ENCODE measurements around the gene TARBP2. TPM values are rescaled to one million over a fixed set of nuclear protein-coding genes. Genes with fewer than 3 reads are reported as not detected.
"Not testable (repeated sequence)": the region's sequence is repeated elsewhere in the genome, so short reads cannot be mapped to it uniquely, and the experiment has no call there.

Gene TARBP2
- total RNA-seq, 1 experiment from 2014 or later: 58.1 TPM

DNA sequence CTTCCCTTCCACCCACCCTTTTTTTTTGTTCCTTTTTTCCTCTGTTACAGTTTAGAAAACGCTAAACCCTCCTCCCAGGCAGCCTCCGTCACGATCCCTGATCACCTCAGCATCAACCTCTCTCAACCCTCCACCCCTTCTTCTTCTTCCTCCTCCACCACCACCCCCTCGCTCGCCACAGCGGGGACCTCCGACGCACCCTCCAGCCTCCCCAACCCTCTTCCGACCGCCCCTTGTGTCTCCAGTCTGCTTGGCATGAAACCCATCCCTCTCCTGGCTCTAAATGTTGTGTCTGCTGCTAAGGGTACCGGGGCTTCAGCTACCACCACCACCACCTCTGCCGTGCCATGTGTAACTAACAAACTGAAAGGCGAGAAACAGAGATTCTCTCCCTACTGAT lies 26.3 kb upstream of the TARBP2 start:
- DNase-seq (ENCODE audit: low read depth): no peak

DNA sequence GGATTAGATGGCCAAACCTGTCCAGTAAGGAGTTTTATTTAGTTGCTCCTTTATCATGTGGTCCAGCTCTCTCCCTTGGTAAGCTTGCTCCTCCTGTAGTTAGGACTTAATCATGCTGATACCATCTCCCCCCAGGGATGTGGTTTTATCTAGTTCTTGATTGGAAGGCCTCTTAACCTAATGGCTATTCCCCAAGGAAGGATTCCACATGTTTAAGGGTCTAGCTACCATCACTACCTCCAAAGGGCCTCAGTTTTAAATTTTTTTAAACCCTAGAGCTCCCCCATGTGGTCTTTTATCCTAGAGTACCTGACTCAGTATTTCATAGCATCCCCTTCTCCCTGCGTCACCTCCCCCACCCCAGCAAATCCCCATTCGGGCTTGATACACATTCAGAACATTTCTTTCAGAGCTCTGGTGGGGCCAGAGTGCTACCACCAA lies 24.3 kb upstream of the TARBP2 start:
- no peak for DNase-seq (ENCODE audit: low read depth)

DNA sequence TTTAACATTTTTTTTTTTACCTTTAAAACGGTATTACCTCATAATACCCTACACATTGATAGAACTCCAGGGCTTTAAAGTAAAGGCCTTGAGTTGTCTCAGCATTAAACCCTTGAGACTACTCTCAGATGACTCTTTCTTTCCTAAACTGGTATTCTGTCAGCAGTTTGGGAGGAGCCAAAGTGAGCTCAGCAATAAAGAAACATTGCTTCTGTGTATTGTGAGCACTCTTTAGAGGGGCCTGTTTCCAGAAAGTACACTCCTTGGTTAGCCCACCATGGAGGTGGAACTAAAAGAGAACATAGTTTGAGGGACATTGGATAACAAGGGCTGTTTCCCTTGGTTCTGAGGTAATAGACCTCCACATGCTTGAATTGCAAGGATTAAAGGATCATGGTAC lies 22.2 kb upstream of the TARBP2 start:
- no peak for DNase-seq (ENCODE audit: low read depth)

DNA sequence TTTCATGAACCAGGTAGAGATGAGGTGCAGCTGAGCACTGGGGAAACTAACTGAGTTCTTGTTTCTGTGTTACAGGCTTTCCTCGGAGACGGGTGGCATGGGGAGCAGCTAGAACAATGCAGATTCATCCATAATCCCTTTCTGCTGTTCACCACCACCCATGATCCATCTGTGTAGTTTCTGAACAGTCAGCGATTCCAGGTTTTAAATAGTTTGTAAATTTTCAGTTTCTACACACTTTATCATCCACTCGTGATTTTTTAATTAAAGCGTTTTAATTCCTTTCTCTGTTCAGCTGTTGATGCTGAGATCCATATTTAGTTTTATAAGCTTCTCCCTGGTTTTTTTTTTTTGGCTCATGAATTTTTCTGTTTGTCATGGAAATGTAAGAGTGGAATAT lies 21.8 kb upstream of the TARBP2 start:
- no peak for DNase-seq (ENCODE audit: low read depth)

DNA sequence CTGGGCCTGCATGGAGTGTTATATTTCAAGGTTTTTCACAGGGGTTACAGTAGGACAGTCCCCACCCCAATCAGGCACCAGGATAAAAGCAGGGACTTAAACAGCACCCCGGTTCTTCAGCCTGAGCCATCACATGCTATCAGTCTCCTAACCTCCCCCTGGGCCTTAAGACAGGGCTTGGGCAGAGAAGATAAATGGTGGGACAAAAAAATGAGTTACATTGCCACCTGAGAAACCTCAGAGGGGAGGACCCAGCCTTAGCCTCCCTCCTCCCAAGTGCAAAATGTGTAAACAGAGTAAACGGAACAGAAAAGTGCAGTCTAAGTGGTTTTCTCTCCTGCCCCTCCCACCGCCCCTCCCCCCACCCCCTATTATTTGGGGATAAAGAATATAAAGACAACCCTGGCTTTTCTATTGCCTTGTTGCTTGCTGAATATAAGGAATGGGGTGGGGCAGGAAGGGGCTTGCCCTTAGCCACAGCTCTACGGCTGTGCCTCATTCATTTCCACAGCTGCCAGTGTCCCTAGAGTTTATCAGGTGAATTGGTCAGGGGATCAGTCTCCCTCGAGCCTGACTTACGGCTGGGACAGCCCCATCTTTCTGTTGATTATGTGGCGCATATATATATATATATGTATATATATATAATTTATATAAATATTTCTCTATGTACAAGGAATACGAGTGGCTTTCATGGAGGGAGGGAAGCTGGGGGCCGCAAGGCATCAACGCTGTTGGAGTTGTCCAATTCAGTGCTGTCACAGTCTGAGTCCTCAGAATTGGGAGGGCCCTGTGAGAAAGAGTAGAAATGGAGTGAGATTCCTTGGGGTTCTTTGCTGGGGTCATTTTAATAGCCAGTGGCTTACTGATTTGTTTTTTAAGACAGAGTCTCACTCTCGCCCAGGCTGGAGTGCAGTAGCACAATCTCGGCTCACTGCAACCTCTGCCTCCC lies 20.3 kb upstream of the TARBP2 start:
- no peak for DNase-seq (ENCODE audit: low read depth)

DNA sequence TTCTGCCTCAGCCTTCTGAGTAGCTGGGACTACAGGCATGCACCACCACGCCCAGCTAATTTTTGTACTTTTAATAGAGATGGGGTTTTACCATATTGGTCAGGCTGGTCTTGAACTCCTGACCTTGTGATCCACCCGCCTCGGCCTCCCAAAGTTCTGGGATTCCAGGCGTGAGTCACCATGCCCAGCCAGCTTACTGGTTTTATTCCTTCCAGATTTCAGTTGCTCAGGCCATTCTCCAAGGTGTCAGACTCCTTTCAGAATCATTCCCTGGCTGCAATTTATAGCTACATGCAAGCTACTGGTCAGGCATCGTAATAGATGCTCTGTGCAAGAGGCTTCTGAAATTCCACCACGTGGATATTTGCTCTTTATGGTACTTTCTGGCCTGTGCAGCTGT lies 19.6 kb upstream of the TARBP2 start:
- not testable (repeated sequence) for DNase-seq (ENCODE audit: low read depth)

DNA sequence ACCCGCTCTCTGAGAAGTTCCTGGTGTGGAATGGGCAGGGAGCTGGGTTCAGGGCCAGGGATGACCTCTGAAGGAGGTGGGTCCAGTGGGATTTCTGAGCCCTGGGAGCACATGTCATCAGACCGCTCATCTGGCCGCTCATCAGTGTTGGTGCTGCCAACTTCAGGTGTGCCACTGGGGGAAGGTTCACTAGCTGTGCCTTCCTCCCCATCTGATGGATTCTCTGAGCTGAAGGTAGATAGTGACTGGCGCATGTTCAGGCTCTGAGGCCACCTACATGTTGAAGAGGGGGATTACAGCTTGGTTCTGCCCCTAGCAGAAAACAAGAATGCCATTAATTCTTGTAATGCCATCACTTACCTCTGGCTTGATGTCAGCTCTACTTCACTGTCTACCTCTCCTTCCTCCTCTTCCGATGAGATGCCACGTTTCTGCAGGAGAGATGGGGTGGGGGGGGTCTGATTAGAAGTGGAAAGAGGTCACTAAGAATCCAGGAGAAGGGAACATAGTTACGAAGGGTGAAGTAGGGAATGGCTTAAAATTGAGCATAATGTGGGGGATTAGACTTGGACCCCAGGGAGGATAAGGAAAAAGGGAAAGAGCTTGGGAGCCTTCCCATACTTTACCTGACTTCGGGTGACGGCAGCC lies 19.0 kb upstream of the TARBP2 start:
- DNase-seq (ENCODE audit: low read depth): peak; percentile 36

DNA sequence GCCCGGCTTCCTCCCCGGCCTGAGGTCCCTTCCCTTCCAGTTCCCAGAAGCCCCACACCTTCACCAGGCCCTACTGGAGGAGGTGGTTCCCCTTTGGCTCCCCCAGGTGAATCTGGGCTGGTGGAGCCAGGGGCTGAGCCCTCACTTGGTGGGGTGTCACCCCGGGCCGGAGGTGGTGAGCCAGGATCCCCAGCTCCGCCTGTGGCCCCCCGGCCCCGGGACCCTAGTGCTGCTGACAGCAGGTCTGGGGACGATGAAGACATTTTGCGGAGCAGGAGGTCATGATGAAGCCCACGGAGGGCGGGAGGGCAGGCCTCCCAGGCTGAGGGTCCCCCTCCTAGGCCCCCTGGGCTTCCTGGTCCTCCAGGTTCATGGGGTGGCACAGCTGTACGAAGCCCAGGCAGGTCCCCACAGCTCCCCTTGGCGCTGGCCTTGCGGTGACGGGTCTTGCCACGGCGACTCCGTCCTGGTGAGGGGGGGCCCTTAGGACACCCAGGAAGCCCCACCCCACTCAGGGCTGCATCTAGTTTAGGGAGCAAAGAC lies 18.4 kb upstream of the TARBP2 start:
- no peak for DNase-seq (ENCODE audit: low read depth)

DNA sequence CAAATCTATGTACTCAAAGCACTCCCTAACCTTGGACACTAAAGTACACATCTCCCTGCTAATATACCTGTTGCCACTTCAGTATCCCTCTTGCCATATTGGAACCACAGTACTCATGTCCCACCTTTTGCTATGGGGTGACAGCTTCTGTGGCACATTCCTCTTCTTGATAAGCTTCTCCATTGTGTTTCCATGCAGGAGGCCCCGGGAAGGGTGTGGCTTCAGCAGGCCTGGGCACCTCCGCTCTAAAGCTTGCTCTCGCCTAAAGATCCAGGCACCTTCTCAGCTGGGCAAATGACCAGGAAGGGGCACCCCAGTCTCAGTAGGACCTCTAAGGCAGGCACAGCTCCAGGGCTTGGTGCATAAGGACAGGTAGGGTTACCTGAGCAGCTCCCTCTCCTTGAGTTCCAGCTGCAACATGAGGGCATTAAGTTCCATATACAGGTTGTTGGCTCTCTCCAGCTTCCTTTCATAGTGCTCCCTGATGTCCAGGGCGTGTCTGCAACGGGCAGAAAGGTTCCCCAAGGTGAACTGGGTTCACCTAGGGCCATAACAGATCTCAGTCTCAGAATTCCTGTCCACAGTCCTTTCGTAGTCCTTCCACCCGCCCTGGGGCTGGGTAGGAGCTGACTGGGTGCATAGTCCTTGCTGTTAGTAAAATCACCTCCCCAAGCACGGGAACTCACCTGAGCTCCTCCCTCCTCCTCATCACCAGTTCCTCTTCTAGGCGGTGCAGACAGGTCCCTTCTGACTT lies 17.7 kb upstream of the TARBP2 start:
- no peak for DNase-seq (ENCODE audit: low read depth)

DNA sequence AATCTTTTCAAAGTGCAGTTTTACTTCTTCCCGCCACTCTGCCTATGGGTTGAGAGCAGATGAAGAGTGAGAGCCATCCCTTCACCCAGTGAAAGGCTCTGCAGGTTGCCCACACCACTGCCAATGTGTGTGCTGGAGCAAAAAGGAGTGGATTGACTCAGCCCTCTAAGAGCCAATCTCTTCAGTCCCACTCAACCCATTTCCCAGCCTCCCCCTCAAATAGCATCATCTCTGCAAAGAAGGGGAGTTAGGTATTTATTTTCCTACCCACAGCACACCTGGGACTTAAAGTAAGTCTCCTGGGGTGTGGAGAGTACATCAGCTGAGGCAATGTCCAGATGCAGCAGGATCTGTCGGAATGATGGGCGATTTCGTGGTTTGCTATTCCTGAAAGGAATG lies 17.1 kb upstream of the TARBP2 start:
- DNase-seq (ENCODE audit: low read depth): no peak

DNA sequence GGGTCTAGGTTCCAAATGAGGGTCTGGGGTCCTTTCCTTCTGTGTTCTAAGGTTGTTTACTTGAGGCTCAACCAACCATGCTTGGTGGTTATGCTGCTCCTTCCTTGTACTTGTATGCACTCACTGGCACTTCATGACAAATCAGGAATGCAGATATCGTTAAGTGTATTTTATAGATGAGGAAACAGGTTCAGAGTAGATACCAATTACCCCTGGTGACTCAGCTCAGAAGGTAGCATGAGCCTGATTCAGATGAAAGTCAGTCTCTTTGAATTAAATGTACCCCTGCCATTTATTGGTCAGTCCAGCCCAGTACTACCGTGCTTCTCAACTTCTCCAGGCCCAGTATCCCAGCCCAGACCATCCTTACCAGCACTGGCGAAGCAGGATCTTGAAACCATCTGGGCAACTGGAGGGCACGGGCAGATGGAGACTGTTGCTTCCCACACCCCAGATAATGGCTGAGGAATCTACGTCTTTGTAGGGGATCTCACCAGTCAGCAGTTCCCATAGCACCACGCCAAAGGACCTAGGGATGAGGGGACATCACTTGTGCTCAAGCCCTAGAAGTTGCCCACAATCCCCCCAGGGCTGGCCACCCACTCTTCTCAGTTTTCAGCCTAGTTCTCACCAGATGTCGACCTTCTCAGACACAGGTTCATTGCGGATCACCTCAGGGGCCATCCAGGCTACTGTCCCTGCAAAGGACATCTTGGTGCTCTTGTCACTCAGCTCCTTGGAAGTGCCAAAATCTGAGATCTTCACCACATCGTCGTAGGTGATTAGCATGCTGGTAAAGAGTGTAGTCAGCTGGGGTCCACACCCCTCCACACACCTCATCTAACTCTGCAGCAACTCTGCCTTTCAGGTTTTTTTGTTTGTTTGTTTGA lies 16.2 kb upstream of the TARBP2 start:
- DNase-seq (ENCODE audit: low read depth): no peak

DNA sequence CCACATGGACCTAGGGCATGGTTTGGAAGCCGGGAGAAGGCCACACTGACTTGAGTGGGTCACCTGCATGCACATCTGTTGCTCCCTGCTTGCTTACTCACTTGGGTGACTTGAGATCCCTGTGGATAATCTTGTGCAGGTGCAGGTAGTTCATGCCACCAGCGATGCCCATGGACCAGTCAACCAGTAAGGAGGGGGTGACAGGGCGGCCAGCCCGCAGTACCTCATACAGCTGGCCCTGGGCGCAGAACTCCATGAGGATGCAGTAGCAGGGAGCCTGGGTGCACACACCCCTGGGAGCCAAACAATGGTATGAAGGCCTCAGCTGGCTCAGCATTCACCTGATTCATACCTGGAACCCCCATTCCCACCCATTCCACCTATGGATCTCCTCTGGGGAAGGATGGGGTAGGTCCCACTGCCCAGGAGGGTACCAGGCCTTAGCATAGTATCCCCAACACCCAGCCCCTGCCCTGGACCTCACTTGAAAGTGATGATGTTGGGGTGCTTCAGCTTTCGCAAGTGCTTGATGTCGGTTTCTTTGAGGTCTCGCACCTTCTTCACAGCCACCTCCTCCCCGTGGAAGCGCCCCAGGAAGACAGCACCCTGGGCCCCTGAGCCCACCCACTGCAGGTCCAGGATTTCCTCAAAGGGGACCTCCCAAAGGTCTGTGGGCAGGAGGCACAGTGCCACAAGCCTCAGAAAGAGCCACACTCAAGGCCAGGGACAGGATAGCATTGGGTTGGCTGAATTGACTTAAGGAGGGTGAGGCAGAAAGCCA lies 14.9 kb upstream of the TARBP2 start:
- no peak for DNase-seq (ENCODE audit: low read depth)

DNA sequence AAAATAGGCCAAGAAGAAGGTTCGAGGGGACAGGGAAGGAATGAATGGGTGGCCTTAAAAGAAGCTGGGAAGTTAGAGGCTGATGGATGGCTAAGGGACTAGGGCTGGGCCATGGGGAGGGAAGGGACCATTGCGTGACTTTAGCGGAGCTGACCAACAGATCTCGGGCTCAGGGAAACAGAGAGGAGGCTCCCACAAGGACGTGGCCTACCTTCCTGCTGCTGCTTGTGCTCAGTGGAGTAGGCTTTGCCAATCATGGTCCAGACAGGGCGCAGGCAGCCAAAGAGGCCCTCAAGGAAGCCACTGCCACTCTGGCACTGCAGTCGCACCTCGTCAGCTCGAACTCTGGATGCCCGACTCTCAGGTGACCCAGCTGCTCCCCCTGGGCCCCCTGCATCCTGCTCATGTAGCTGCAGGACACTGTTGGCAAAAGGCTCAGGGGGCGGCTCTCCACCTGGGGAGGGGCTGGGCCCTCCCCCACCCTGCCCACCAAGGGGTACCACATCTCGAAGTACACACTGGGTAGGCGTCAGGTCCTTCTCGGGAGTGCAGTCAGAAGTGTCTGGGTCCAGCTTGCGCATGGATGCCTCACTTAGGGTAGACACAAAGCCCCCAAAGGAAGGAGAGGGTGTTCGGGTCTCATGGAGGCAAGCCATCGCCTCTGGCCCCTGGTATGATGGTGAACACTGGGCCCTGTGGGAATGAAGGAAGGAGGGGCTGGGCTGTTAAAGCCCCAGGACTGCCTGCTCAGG lies 14.2 kb upstream of the TARBP2 start:
- no peak for DNase-seq (ENCODE audit: low read depth)

DNA sequence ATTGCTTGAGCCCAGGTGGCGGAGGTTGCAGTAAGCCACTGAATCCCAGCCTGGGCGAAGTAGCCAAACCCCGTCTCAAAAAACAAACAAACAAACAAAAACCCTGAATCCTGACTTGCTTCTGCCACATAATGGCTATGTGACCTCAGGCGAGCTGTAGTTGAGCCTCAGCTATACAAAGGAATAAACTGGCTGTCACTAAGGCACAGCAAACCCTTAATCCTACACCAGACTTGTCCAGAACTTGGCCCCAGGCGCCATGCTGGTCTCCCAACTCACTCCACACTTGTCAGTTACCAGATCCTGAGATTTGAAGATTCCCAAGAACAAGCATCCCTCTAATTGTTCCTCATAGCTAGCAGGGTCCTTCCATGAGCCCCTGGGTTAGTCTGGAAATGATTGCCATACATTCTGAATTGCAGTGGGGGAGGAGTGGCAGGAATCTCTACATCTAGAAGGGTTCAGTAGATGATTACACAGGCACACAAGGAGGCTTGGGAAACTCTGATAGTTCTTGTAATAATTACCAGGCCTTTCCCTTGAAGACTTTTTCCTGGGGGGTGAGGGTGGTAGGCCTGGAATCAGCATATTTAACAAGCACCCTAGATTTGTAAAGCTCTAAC lies 11.7 kb upstream of the TARBP2 start:
- no peak for DNase-seq (ENCODE audit: low read depth)

DNA sequence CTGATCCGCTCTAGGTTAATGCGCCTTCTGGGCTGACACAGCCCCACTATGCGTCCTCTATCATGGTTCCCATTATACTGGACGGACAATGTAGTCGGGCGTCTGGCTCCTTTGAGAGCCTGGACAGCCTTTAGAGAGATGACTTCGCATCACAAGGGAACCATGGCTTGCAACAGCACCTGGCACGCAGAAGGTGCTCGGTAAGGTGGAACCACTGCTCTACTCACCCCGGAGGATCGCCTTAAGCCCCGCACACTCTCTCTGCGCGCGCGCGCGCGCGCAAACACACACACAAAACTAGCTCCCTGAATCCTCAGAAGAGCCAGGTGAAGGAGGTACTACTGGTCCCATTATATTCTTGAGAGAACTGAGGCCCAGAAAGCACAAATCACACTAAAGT lies 8.9 kb upstream of the TARBP2 start:
- no peak for DNase-seq (ENCODE audit: low read depth)

DNA sequence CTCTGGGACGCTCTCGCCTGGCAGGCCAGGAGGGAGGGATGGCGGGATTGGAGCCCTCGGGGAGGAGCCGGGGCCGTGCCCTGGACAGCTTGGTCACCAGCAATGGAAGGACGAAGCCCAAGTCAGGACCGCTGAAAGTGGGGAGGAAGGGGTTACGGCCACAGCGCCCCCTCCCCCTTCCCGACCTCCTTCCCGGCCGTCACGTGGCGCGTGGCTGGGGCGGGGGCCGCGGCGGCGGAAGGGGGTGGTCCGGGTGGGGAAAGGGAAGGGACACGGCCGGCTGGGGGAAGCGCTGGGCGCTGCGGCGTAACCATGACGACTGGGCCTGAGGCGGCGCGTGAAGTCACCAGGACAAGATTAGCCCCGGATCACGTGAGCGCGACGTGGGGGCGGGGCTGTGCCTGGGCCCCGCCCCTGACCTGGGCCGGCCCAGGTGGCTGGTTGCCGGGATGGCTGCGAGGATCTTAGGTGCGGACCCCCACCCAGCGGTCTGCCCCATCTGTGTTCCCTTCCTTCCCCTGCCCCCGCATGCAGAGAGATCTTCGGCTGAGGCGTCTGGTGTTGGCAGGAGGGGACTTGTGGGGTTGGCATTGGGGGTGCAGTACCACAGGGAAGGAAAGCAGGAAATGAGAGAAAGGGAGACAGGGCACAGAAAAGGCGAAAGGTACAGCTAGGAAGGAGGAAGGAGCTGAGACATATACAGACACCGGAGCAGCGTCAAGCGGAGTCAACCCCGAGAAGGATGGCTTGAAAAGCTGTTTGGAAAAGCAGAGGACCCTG lies 8.1 kb upstream of the TARBP2 start:
- peak; percentile 94 for DNase-seq (ENCODE audit: low read depth)

DNA sequence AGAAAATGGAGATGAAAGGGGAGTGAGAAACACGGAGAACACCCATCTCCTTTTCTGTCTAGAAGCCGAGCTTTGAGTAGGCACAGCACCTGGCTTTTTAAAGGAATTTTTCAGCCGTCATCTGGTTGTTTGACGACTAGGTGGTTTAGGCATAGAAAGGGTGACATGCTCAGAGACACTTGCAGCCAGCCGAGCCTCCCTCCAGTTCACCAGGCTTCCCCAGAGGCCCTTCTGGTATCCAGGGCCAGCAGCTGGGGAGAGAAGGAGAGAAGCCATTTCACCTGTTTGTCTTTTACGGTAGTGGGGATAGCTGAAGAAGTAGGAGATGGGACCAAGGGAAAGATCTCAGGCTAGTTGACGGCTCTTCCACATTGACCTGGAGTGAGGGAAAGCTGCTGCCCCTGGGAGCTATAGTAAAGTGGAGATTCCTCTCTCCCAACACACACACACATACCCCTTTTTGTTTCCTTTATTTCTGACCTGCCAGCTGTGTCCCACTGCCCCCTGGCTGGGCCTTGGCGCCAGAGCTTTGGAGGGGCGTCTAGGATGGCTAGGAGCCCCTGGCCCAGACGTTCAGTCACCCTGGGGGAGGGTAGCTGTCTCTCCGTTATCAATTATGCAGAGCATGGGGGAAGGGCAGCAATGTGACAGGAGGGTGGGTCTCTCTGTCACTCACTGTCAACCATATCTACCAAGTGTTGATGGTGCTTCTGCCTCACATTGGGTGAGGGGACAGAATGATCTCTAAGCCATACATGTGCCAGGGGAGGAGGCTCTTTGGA lies 7.3 kb upstream of the TARBP2 start:
- DNase-seq (ENCODE audit: low read depth): no peak
